Lower lobe of right lung (tissue), 2 donors: ENCODE data around the gene DUS1L. TPM values are rescaled to one million over a fixed set of nuclear protein-coding genes. Genes with fewer than 3 reads are reported as not detected.

Experiments
- ATAC-seq, 2 donors: fragments of 200-7000 bp; cut with Tn5 transposase; one replicate each; pipeline ENCODE4 v1.9.1; 2020 to 2022; ENCODE audit warnings: mild to moderate bottlenecking in 2 of 2, moderate library complexity in 2 of 2
- DNase-seq: peaks from one replicate; pipeline ENCODE4 v3.0.0-alpha.2; 2020
- H3K27ac ChIP-seq: fragments of 200-600 bp; one replicate; pipeline ENCODE4 v1.8.0; 2022
- H3K27me3 ChIP-seq: fragments of 200-600 bp; one replicate; pipeline ENCODE4 v1.8.0; 2022; ENCODE audit warnings: low read depth
- H3K36me3 ChIP-seq: fragments of 200-600 bp; one replicate; pipeline ENCODE4 v1.8.0; 2022; ENCODE audit warnings: mild to moderate bottlenecking
- H3K4me1 ChIP-seq: fragments of 200-600 bp; one replicate; pipeline ENCODE4 v1.8.0; 2022
- H3K4me3 ChIP-seq: fragments of 200-600 bp; one replicate; pipeline ENCODE4 v1.8.0; 2022; ENCODE audit warnings: mild to moderate bottlenecking
- H3K9me3 ChIP-seq: fragments of 200-600 bp; one replicate; pipeline ENCODE4 v1.8.0; 2022
- intact Hi-C: fragments of 100-400 bp; cut with DNase I; formaldehyde crosslinking; loops from one replicate; pipeline ENCODE4 v1.11.0; 2022
- total RNA-seq: library from RNA; stranded (reverse); fragmentation: NEBNext Ultra II Directional; extraction: Animal tissue kit (Norgen Biotek cat#: 25700); gene quantifications from one replicate; pipeline ENCODE4 v1.2.1, GENCODE V29; 2021
- TF ChIP-seq, protein P1 (sequence below): fragments of 200-600 bp; IDR thresholded peaks from one replicate; pipeline ENCODE4 v1.8.0; 2022; ENCODE audit warnings: antibody characterized with exemption, mild to moderate bottlenecking
- donor health status: DM: no; HTN: yes; CAD: no; lungs with severe emphysema.

Gene DUS1L
- total RNA-seq, 1 donor from 2014 or later, result 85.1 TPM

DNA sequence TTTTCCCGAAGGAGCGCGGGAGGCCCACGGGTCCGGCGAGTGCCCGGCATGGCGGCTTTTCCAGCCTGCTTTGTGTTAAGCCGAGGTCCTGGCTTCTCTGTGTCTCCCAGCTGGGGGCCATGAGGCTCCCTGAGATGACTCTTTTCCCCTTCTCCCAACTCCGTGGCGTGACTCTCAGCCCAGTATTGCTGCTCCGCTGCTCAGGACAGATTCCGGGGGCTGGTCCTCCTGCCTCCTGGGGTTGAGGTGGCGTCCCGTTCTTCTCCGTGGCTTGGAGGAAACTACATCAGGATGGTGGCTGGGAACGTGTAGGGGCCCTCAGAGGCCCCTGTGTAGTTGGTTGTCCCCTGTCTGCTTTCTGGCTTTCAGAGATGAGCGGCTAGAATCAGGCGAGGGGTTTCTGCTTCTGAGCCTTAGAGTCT, 13.0 kb downstream of the DUS1L start:
- no peak for ATAC-seq
- no peak for DNase-seq
- H3K4me1 ChIP-seq, result peaks cover 37% of the 10 kb centered on the region
- peak overlapping the region; percentile 74 for H3K27ac ChIP-seq
- intact Hi-C loops, result no loop called here
- TF ChIP-seq, protein P1, sequence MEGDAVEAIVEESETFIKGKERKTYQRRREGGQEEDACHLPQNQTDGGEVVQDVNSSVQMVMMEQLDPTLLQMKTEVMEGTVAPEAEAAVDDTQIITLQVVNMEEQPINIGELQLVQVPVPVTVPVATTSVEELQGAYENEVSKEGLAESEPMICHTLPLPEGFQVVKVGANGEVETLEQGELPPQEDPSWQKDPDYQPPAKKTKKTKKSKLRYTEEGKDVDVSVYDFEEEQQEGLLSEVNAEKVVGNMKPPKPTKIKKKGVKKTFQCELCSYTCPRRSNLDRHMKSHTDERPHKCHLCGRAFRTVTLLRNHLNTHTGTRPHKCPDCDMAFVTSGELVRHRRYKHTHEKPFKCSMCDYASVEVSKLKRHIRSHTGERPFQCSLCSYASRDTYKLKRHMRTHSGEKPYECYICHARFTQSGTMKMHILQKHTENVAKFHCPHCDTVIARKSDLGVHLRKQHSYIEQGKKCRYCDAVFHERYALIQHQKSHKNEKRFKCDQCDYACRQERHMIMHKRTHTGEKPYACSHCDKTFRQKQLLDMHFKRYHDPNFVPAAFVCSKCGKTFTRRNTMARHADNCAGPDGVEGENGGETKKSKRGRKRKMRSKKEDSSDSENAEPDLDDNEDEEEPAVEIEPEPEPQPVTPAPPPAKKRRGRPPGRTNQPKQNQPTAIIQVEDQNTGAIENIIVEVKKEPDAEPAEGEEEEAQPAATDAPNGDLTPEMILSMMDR, result no peak
- no peaks in the 10 kb centered on the region for H3K27me3 ChIP-seq
- H3K4me3 ChIP-seq, result peak overlapping the region; percentile 86
- no peaks in the 10 kb centered on the region for H3K9me3 ChIP-seq
- peaks cover 66% of the 10 kb centered on the region for H3K36me3 ChIP-seq

- peak; percentile 88 for DNase-seq
- Histone ChIP-seq H3K27me3 (no peaks in the 10 kb centered on the region), H3K4me1 (peaks cover 37% of the 10 kb centered on the region), H3K36me3 (peaks cover 66% of the 10 kb centered on the region), H3K9me3 (no peaks in the 10 kb centered on the region), H3K27ac (peak within 1 kb of the TSS; percentile 74), H3K4me3 (peak within 1 kb of the TSS; percentile 86)
- intact Hi-C loops, result no loop called here
- TF ChIP-seq, protein P1, result no peak
- ATAC-seq, result peak; percentile 71 to 79
These were observed 13.6 kb downstream of the DUS1L start, which contains the start of the genes GPS1 and RFNG for GRCh38 chr17:82051776-82052637. TSS of gene GPS1 (plus strand) at chr17:82051898. CDS start at chr17:82051932, 34 bp downstream. TSS of gene RFNG (minus strand) at chr17:82051811. CDS start at chr17:82051766, 45 bp downstream.

DNA sequence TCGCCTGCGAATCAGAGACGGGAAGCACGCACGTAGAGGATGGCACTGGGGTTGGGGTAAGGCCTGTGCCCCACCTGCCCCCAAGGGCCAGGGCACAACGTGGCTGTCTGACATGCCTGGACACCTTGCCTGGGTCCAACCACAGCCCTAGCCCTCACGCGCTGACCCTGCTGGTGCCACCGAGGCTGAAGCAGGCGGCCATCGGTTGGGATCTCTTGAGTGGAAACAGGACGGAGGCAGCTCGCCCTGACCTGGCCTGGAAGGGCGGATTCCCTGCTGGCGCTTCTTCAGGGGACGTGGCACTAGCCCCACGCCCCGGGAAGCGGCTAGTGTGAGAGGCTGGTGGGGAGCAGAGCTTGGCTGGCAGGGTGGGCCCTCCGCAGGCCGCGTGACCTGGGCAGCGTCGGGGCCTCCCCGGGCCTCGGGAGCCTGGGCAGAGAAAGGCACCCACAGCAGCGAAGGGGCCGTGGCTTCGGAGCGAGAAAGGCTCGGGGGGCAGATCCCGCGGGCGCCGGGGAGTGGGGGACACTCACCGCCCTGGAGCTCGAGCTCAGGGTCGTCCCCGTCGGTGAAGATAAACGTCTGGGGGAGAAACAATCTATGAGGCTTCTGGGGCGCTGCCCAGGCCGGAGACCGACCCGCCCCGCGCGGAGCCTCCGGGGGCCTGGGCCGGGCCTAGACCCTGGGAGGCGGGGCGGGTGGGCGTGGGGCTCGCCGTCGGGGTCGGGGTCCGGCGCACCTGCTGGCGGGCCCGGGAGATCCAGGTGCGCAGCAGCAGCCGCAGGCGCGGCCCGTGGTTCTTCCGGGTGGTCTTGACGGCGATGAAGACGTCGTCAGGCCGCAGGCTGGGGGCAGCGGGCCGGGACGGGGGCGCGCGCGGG, 14.6 kb downstream of the DUS1L start:
- peaks cover 37% of the 10 kb centered on the region for H3K4me1 ChIP-seq
- DNase-seq, result no peak
- intact Hi-C loops, result no loop called here
- ATAC-seq, result peak in 1 of 2 donors; percentile 15
- TF ChIP-seq, protein P1, result no peak
- H3K4me3 ChIP-seq, result peak overlapping the region; percentile 86
- no peaks in the 10 kb centered on the region for H3K27me3 ChIP-seq
- H3K27ac ChIP-seq, result peak overlapping the region; percentile 74
- no peaks in the 10 kb centered on the region for H3K9me3 ChIP-seq
- peaks cover 58% of the 10 kb centered on the region for H3K36me3 ChIP-seq

- Histone ChIP-seq H3K9me3 (no peaks in the 10 kb centered on the region), H3K36me3 (peaks cover 51% of the 10 kb centered on the region), H3K4me3 (peak overlapping the region; percentile 86), H3K27ac (peak overlapping the region; percentile 74), H3K27me3 (no peaks in the 10 kb centered on the region), H3K4me1 (peaks cover 37% of the 10 kb centered on the region)
- ATAC-seq (no peak), DNase-seq (no peak)
- TF ChIP-seq, protein P1, result no peak
- intact Hi-C loops, result no loop called here
These were observed 15.3 kb downstream of the DUS1L start for GRCh38 chr17:82050152-82050760.

GRCh38 chr17:82049521-82049971, 16.1 kb downstream of the DUS1L start:
- Histone ChIP-seq H3K9me3 (no peaks in the 10 kb centered on the region), H3K27ac (no peak overlapping the region), H3K4me3 (no peak overlapping the region), H3K36me3 (peaks cover 44% of the 10 kb centered on the region), H3K4me1 (peaks cover 37% of the 10 kb centered on the region), H3K27me3 (no peaks in the 10 kb centered on the region)
- TF ChIP-seq, protein P1, result no peak
- ATAC-seq, result no peak
- DNase-seq, result no peak
- intact Hi-C loops, result no loop called here
